ENCODE results near the gene COL1A1.

COL1A1 gene

GRCh38 chr17:50141026-50141744, 60.2 kb downstream of the COL1A1 start:
- no peak for DNase-seq (ENCODE audit: low spot score)

GRCh38 chr17:50139950-50140885, 61.2 kb downstream of the COL1A1 start:
- DNase-seq (ENCODE audit: low spot score) = peak; percentile 83

- DNase-seq (ENCODE audit: low spot score) = no peak
Observed at GRCh38 chr17:50139185-50139783, 62.1 kb downstream of the COL1A1 start.

GRCh38 chr17:50137042-50137441, 64.4 kb downstream of the COL1A1 start:
- no peak for DNase-seq (ENCODE audit: low spot score)

GRCh38 chr17:50136096-50136687, 65.2 kb downstream of the COL1A1 start:
- no peak for DNase-seq (ENCODE audit: low spot score)

- DNase-seq (ENCODE audit: low spot score) = no peak
Observed at GRCh38 chr17:50135316-50136095, 65.9 kb downstream of the COL1A1 start.

- no peak for DNase-seq (ENCODE audit: low spot score)
Observed at GRCh38 chr17:50134206-50135110, 67.0 kb downstream of the COL1A1 start.

- no peak for DNase-seq (ENCODE audit: low spot score)
Observed at GRCh38 chr17:50133769-50134099, 67.7 kb downstream of the COL1A1 start.

Data from activated CD4-positive, alpha-beta T cell treated with anti-CD3 and anti-CD28 coated beads, Interleukin-2, Interleukin-4, amounts not matched to agents 100 ng/mL and 50 ng/mL, durations not matched to agents 16 hours and 8 hours (primary cell).